HG03378 (cell line): ENCODE data around the gene ANO9.

Source experiments
- ATAC-seq: cut with Tn5 transposase; IDR thresholded peaks from one replicate; pipeline ENCODE4 v1.9.1; 2021; ENCODE audit warnings: mild to moderate bottlenecking, moderate library complexity; ENCODE audit not compliant: unreplicated experiment

Gene ANO9

GRCh38 chr11:441418-442274 is at the start of gene ANO9:
TSS of gene ANO9 (minus strand) at chr11:442011. CDS start at chr11:441926, 85 bp downstream.
- no peak for ATAC-seq

- ATAC-seq = no peak
These were observed 49.5 kb upstream of the ANO9 start for GRCh38 chr11:491358-491757.

- ATAC-seq = no peak
These were observed 49.1 kb upstream of the ANO9 start for GRCh38 chr11:490930-491260.

GRCh38 chr11:490186-490929 is 48.5 kb upstream of the ANO9 start:
- no peak for ATAC-seq

GRCh38 chr11:489610-490185 is 47.9 kb upstream of the ANO9 start:
- no peak for ATAC-seq

- no peak for ATAC-seq
These were observed 47.2 kb upstream of the ANO9 start for GRCh38 chr11:488992-489391.

- ATAC-seq = no peak
These were observed 46.8 kb upstream of the ANO9 start for GRCh38 chr11:488579-488978.

- no peak for ATAC-seq
These were observed 46.3 kb upstream of the ANO9 start for GRCh38 chr11:488062-488461.

GRCh38 chr11:487571-488021 is 45.8 kb upstream of the ANO9 start:
- ATAC-seq = no peak

- no peak for ATAC-seq
These were observed 44.4 kb upstream of the ANO9 start for GRCh38 chr11:486189-486588.

GRCh38 chr11:484616-485015 is 42.8 kb upstream of the ANO9 start:
- no peak for ATAC-seq

GRCh38 chr11:479311-479710 is 37.5 kb upstream of the ANO9 start:
- no peak for ATAC-seq

GRCh38 chr11:477052-477715 is 35.4 kb upstream of the ANO9 start:
- ATAC-seq = no peak

- ATAC-seq = no peak
These were observed 34.6 kb upstream of the ANO9 start for GRCh38 chr11:476416-476815.

GRCh38 chr11:475941-476340 is 34.1 kb upstream of the ANO9 start:
- ATAC-seq = no peak

GRCh38 chr11:474914-475506 is 33.2 kb upstream of the ANO9 start:
- no peak for ATAC-seq

GRCh38 chr11:473962-474785 is 32.4 kb upstream of the ANO9 start:
- ATAC-seq = no peak

- no peak for ATAC-seq
These were observed 31.6 kb upstream of the ANO9 start for GRCh38 chr11:473415-473814.

GRCh38 chr11:472816-473215 is 31.0 kb upstream of the ANO9 start:
- no peak for ATAC-seq

GRCh38 chr11:472272-472671 is 30.5 kb upstream of the ANO9 start:
- ATAC-seq = no peak
